Measurements from ENCODE around the gene ELP6.

Gene ELP6

GRCh38 chr3:47525617-47526016 is 12.1 kb upstream of the ELP6 start:
- TF ChIP-seq CTCF (IDR thresholded peaks at IDR 0.05): no peak
- Histone ChIP-seq H3K79me2 (no peaks in the 10 kb centered on the region), H3K9ac (no peak overlapping the region), H3K27ac (no peak overlapping the region), H3K36me3 (ENCODE audit: control insufficient read depth, insufficient read depth, low read length) (no peaks in the 10 kb centered on the region), H3K4me3 (ENCODE audit: low read depth, low read length) (no peak overlapping the region), H3K4me2 (ENCODE audit: low read length) (no peak overlapping the region), H2AFZ (no peak overlapping the region), H3K27me3 (ENCODE audit: control insufficient read depth, insufficient read depth, low read length) (no peaks in the 10 kb centered on the region), H3K4me1 (no peaks in the 10 kb centered on the region), H3K9me3 (ENCODE audit: control insufficient read depth, low read length) (no peaks in the 10 kb centered on the region)

GRCh38 chr3:47523310-47524073 is 10.0 kb upstream of the ELP6 start:
- H3K9me3 ChIP-seq (ENCODE audit: control insufficient read depth, low read length): no peaks in the 10 kb centered on the region
- H3K4me3 ChIP-seq (ENCODE audit: low read depth, low read length): no peak overlapping the region
- H3K36me3 ChIP-seq (ENCODE audit: control insufficient read depth, insufficient read depth, low read length): no peaks in the 10 kb centered on the region
- H2AFZ ChIP-seq: no peak overlapping the region
- H3K79me2 ChIP-seq: no peaks in the 10 kb centered on the region
- no peak overlapping the region for H3K27ac ChIP-seq
- no peak overlapping the region for H3K4me2 ChIP-seq (ENCODE audit: low read length)
- H3K9ac ChIP-seq: no peak overlapping the region
- H3K4me1 ChIP-seq: no peaks in the 10 kb centered on the region
- no peaks in the 10 kb centered on the region for H3K27me3 ChIP-seq (ENCODE audit: control insufficient read depth, insufficient read depth, low read length)
- TF ChIP-seq CTCF (IDR thresholded peaks at IDR 0.05): no peak

DNA sequence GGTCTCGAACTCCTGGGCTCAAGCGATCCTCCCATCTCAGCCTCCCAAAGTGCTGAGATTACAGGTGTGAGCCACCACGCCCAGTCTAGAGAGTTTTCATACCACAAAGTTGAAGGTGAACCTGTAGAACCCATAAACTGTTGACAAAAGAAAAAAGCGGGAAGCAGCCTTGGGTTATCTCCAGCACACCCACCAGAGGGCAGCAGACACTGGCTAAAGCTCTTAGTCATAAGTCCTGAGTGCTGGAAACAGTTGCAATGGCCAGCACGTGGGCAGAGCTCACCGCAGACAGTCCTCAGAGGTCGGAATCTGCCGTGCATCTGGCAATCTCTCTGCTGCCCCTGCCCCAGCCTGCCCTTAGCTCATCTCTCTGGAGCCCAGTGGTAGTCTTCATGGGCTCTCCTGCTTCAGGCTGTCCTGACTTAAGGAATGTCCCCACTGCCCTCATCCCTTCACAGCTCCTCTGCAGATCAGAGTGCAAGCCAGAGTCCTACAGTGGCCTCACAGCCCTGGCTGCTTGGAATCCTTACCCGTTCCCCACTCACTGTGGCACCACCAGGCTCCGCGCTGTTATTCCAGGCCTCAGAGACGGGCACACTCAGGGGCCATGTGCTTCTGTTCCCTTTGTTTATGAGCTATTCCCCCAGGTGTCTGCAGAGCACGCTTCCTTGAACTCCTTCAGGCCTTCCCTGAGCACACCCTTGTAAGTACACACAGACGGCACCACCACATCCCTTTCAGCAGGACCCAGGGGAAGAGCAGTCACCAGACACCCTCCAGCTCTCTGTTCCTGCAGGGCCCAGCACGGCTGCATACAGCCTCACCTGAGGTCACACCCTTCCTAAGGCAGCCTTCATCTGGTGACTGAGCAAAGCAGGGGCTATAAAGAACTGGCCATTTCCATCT is 8.8 kb upstream of the ELP6 start:
- Histone ChIP-seq H3K79me2 (no peaks in the 10 kb centered on the region), H3K4me1 (no peaks in the 10 kb centered on the region), H3K27me3 (ENCODE audit: control insufficient read depth, insufficient read depth, low read length) (no peaks in the 10 kb centered on the region), H3K9me3 (ENCODE audit: control insufficient read depth, low read length) (no peaks in the 10 kb centered on the region), H3K4me2 (ENCODE audit: low read length) (no peak overlapping the region), H3K4me3 (ENCODE audit: low read depth, low read length) (no peak overlapping the region), H3K27ac (no peak overlapping the region), H3K36me3 (ENCODE audit: control insufficient read depth, insufficient read depth, low read length) (no peaks in the 10 kb centered on the region), H2AFZ (peak overlapping the region; percentile 73), H3K9ac (no peak overlapping the region)
- peak; percentile 93 for TF ChIP-seq CTCF (IDR thresholded peaks at IDR 0.05)

- no peaks in the 10 kb centered on the region for H3K36me3 ChIP-seq (ENCODE audit: control insufficient read depth, insufficient read depth, low read length)
- H3K27ac ChIP-seq: no peak overlapping the region
- H3K4me2 ChIP-seq (ENCODE audit: low read length): no peak overlapping the region
- no peaks in the 10 kb centered on the region for H3K9me3 ChIP-seq (ENCODE audit: control insufficient read depth, low read length)
- H3K79me2 ChIP-seq: no peaks in the 10 kb centered on the region
- no peak overlapping the region for H3K9ac ChIP-seq
- no peaks in the 10 kb centered on the region for H3K27me3 ChIP-seq (ENCODE audit: control insufficient read depth, insufficient read depth, low read length)
- H3K4me1 ChIP-seq: no peaks in the 10 kb centered on the region
- TF ChIP-seq CTCF (IDR thresholded peaks at IDR 0.05): no peak
- no peak overlapping the region for H3K4me3 ChIP-seq (ENCODE audit: low read depth, low read length)
- no peak overlapping the region for H2AFZ ChIP-seq
These were observed 7.2 kb upstream of the ELP6 start for GRCh38 chr3:47520756-47521155.

Data from parathyroid adenoma (tissue), 2 donors.